Neuronal stem cell (in vitro differentiated cells): ENCODE results near the gene PMFBP1.

Experiments
- DNase-seq: peaks from one replicate; pipeline ENCODE4 v3.0.0-alpha.2; 2013; ENCODE audit warnings: low spot score
- H2AFZ ChIP-seq: one replicate; pipeline ENCODE4 v1.6.1; 2013; ENCODE audit warnings: mild to moderate bottlenecking, low read length, inconsistent platforms
- H2AK5ac ChIP-seq: 2 replicates; pipeline ENCODE4 v1.6.1; 2013; ENCODE audit warnings: low read depth, mild to moderate bottlenecking, inconsistent platforms, low read length, moderate library complexity, mixed read lengths
- H2BK120ac ChIP-seq: 2 replicates; pipeline ENCODE4 v1.6.1; 2013; ENCODE audit warnings: low read depth, mild to moderate bottlenecking, inconsistent platforms, low read length, moderate library complexity, mixed read lengths
- H2BK12ac ChIP-seq: one replicate; pipeline ENCODE4 v1.6.1; 2013; ENCODE audit warnings: low read length, inconsistent platforms
- H2BK15ac ChIP-seq: 2 replicates; pipeline ENCODE4 v1.6.1; 2013; ENCODE audit warnings: mild to moderate bottlenecking, low read length, inconsistent platforms, mixed read lengths
- H2BK5ac ChIP-seq: one replicate; pipeline ENCODE4 v1.6.1; 2013; ENCODE audit warnings: inconsistent platforms, mild to moderate bottlenecking, low read length, moderate library complexity
- H3K14ac ChIP-seq: one replicate; pipeline ENCODE4 v1.6.1; 2013; ENCODE audit warnings: low read length, inconsistent platforms
- H3K18ac ChIP-seq: 2 replicates; pipeline ENCODE4 v1.6.1; 2013; ENCODE audit warnings: low read length, inconsistent platforms
- H3K23ac ChIP-seq: 2 replicates; pipeline ENCODE4 v1.6.1; 2013; ENCODE audit warnings: low read depth, mild to moderate bottlenecking, mixed read lengths, low read length, inconsistent platforms; ENCODE audit not compliant: poor library complexity
- H3K27ac ChIP-seq: replicated peaks from 3 replicates; pipeline ENCODE4 v1.5.1; 2013; ENCODE audit warnings: low read length, inconsistent platforms
- H3K27me3 ChIP-seq, 3 experiments: 2 replicates each; pipeline ENCODE4 v1.6.1; 2013; ENCODE audit warnings: low read length in 3 of 3, mild to moderate bottlenecking in 2 of 3, inconsistent platforms in 1 of 3, low read depth in 1 of 3, mixed read lengths in 1 of 3, moderate library complexity in 1 of 3; ENCODE audit not compliant: control insufficient read depth in 3 of 3, insufficient read depth in 3 of 3
- H3K36me3 ChIP-seq, 2 donors: replicated peaks in 1 of 2; 2 replicates each; pipeline ENCODE4 v1.6.1; 2013; ENCODE audit warnings: low read length in 2 of 2; ENCODE audit not compliant: control insufficient read depth in 2 of 2, insufficient read depth in 2 of 2
- H3K4ac ChIP-seq: 2 replicates; pipeline ENCODE4 v1.6.1; 2013; ENCODE audit warnings: inconsistent platforms, mild to moderate bottlenecking, low read length, moderate library complexity
- H3K4me1 ChIP-seq, 2 donors: 1 replicate in 1 of 2; 2 replicates in 1 of 2; pipeline ENCODE4 v1.6.1; 2013; ENCODE audit warnings: low read length in 2 of 2, low read depth in 1 of 2; ENCODE audit not compliant: control insufficient read depth in 2 of 2, insufficient read depth in 1 of 2
- H3K4me2 ChIP-seq: one replicate; pipeline ENCODE4 v1.6.1; 2013; ENCODE audit warnings: mild to moderate bottlenecking, low read length, inconsistent platforms; ENCODE audit not compliant: insufficient read depth, poor library complexity, severe bottlenecking
- H3K4me3 ChIP-seq, 2 donors: 2 replicates each; pipeline ENCODE4 v1.5.1; 2013; ENCODE audit warnings: low read length in 2 of 2, mild to moderate bottlenecking in 2 of 2, inconsistent platforms in 1 of 2, moderate library complexity in 1 of 2
- H3K79me1 ChIP-seq: one replicate; pipeline ENCODE4 v1.6.1; 2013; ENCODE audit warnings: low read depth, mild to moderate bottlenecking, inconsistent platforms, low read length, moderate library complexity
- H3K9ac ChIP-seq: one replicate; pipeline ENCODE4 v1.6.1; 2013; ENCODE audit warnings: mild to moderate bottlenecking, low read depth, low read length, inconsistent platforms; ENCODE audit not compliant: poor library complexity
- H3K9me3 ChIP-seq, 2 donors: replicated peaks in 1 of 2; 2 replicates each; pipeline versions ENCODE3 to v1.6.1; 2013; ENCODE audit warnings: low read length in 2 of 2, mild to moderate bottlenecking in 2 of 2, inconsistent platforms in 1 of 2, low read depth in 1 of 2, mixed read lengths in 1 of 2, moderate library complexity in 1 of 2; ENCODE audit not compliant: control insufficient read depth in 2 of 2, insufficient read depth in 1 of 2
- H4K8ac ChIP-seq: one replicate; pipeline ENCODE4 v1.6.1; 2013; ENCODE audit warnings: low read depth, mild to moderate bottlenecking, inconsistent platforms, low read length, moderate library complexity
- H4K91ac ChIP-seq: one replicate; pipeline ENCODE4 v1.6.1; 2013; ENCODE audit warnings: low read length, low read depth, mild to moderate bottlenecking, inconsistent platforms; ENCODE audit not compliant: poor library complexity
- WGBS, 2 donors: extraction: QIAGEN DNeasy Blood & Tissue Kit; methylation state at CpG; one replicate each; pipeline ENCODE4 v1.1.7; 2013; ENCODE audit warnings: missing lambda C conversion rate in 2 of 2, mixed read lengths in 1 of 2; ENCODE audit not compliant: insufficient read length in 2 of 2, insufficient replicate concordance in 1 of 2; ENCODE audit errors: extremely low coverage in 2 of 2; 5-methylcytosine and 5-hydroxymethylcytosine counted together

The PMFBP1 gene

GRCh38 chr16:72169708-72170107 lies 2.2 kb downstream of the PMFBP1 start:
- no peak overlapping the region for H2BK5ac ChIP-seq
- no peak overlapping the region for H3K4me3 ChIP-seq
- H3K14ac ChIP-seq = no peak overlapping the region
- H3K23ac ChIP-seq = no peak overlapping the region
- H4K91ac ChIP-seq = no peak overlapping the region
- WGBS, 2 donors = no CpG with 5 or more reads among the region's 1 CpG
- H3K4ac ChIP-seq = no peak overlapping the region
- no peak overlapping the region for H3K9ac ChIP-seq
- no peak overlapping the region for H3K4me2 ChIP-seq
- no peak overlapping the region for H2BK12ac ChIP-seq
- H2BK120ac ChIP-seq = no peak overlapping the region
- no peaks in the 10 kb centered on the region for H3K36me3 ChIP-seq
- no peak overlapping the region for H3K18ac ChIP-seq
- no peak overlapping the region for H2BK15ac ChIP-seq
- no peak overlapping the region for H2AK5ac ChIP-seq
- H3K9me3 ChIP-seq = no peaks in the 10 kb centered on the region
- no peak overlapping the region for H2AFZ ChIP-seq
- no peak for DNase-seq
- H3K27ac ChIP-seq = no peak overlapping the region
- H3K79me1 ChIP-seq = no peaks in the 10 kb centered on the region
- peaks cover under 1 to 12% of the 10 kb centered on the region in 2 donors for H3K4me1 ChIP-seq
- no peaks in the 10 kb centered on the region for H3K27me3 ChIP-seq
- H4K8ac ChIP-seq = no peak overlapping the region

- WGBS, 2 donors = no CpG with 5 or more reads among the region's 2 CpGs
- H3K27me3 ChIP-seq = no peaks in the 10 kb centered on the region
Measured at GRCh38 chr16:72168365-72168764, 3.6 kb downstream of the PMFBP1 start.

GRCh38 chr16:72166954-72167561 lies 4.9 kb downstream of the PMFBP1 start:
- no peak overlapping the region for H3K4ac ChIP-seq
- no peaks in the 10 kb centered on the region for H3K36me3 ChIP-seq
- H4K8ac ChIP-seq = no peak overlapping the region
- H3K4me2 ChIP-seq = no peak overlapping the region
- H2AK5ac ChIP-seq = no peak overlapping the region
- H2AFZ ChIP-seq = no peak overlapping the region
- no peak overlapping the region for H2BK15ac ChIP-seq
- H3K27me3 ChIP-seq = no peaks in the 10 kb centered on the region
- no CpG with 5 or more reads among the region's 6 CpGs for WGBS, 2 donors
- H2BK120ac ChIP-seq = no peak overlapping the region
- no peak overlapping the region for H3K27ac ChIP-seq
- H3K4me3 ChIP-seq = no peak overlapping the region
- H2BK12ac ChIP-seq = no peak overlapping the region
- H3K79me1 ChIP-seq = no peaks in the 10 kb centered on the region
- no peak overlapping the region for H3K23ac ChIP-seq
- H3K9ac ChIP-seq = no peak overlapping the region
- H2BK5ac ChIP-seq = no peak overlapping the region
- no peak overlapping the region for H3K18ac ChIP-seq
- peaks cover 2 to 3% of the 10 kb centered on the region in 2 donors for H3K4me1 ChIP-seq
- no peak overlapping the region for H4K91ac ChIP-seq
- H3K9me3 ChIP-seq = no peaks in the 10 kb centered on the region
- no peak overlapping the region for H3K14ac ChIP-seq
- DNase-seq = no peak

More at GRCh38 chr16:72168365-72168764, 3.6 kb downstream of the PMFBP1 start:
- Histone ChIP-seq H2AK5ac (no peak overlapping the region), H3K4me2 (no peak overlapping the region), H2AFZ (no peak overlapping the region), H3K4me3 (no peak overlapping the region), H3K14ac (no peak overlapping the region), H3K79me1 (no peaks in the 10 kb centered on the region), H4K91ac (no peak overlapping the region), H4K8ac (no peak overlapping the region), H3K4me1 (peaks cover 2 to 12% of the 10 kb centered on the region in 2 donors), H3K9me3 (no peaks in the 10 kb centered on the region), H2BK5ac (no peak overlapping the region), H3K9ac (no peak overlapping the region), H3K27ac (no peak overlapping the region), H2BK120ac (no peak overlapping the region), H3K23ac (no peak overlapping the region), H3K4ac (no peak overlapping the region), H2BK15ac (no peak overlapping the region), H3K18ac (no peak overlapping the region), H3K36me3 (no peaks in the 10 kb centered on the region), H2BK12ac (no peak overlapping the region)
- no peak for DNase-seq

- Histone ChIP-seq H3K27me3 (no peaks in the 10 kb centered on the region), H2BK15ac (no peak overlapping the region), H3K4me2 (no peak overlapping the region), H2BK120ac (no peak overlapping the region), H3K14ac (no peak overlapping the region), H3K4me1 (peaks cover 0 to 2% of the 10 kb centered on the region in 2 donors), H3K23ac (no peak overlapping the region), H3K4me3 (no peak overlapping the region), H3K9me3 (no peaks in the 10 kb centered on the region), H3K4ac (no peak overlapping the region), H3K36me3 (no peaks in the 10 kb centered on the region), H2BK5ac (no peak overlapping the region), H4K8ac (no peak overlapping the region), H4K91ac (no peak overlapping the region), H3K27ac (no peak overlapping the region), H2BK12ac (no peak overlapping the region), H3K9ac (no peak overlapping the region), H3K79me1 (no peaks in the 10 kb centered on the region), H2AK5ac (no peak overlapping the region), H3K18ac (no peak overlapping the region), H2AFZ (no peak overlapping the region)
- WGBS, 2 donors = no CpG with 5 or more reads among the region's 2 CpGs
- no peak for DNase-seq
Measured at GRCh38 chr16:72166151-72166550, 5.8 kb downstream of the PMFBP1 start.
